Adipocyte (in vitro differentiated cells): ENCODE data around the gene TNS3.

Experiments used
- DNase-seq: peaks from one replicate; pipeline ENCODE4 v3.0.0-alpha.2; 2015; ENCODE audit warnings: low read depth
- H3K27me3 ChIP-seq: replicated peaks from 2 replicates; pipeline ENCODE4 v1.7.0; 2013; ENCODE audit warnings: mild to moderate bottlenecking, low read length, moderate library complexity; ENCODE audit not compliant: control insufficient read depth, insufficient read depth
- H3K36me3 ChIP-seq: 2 replicates; pipeline ENCODE4 v1.7.0; 2013; ENCODE audit warnings: low read length, mild to moderate bottlenecking, moderate library complexity; ENCODE audit not compliant: control insufficient read depth, insufficient read depth, severe bottlenecking
- H3K4me1 ChIP-seq: 2 replicates; pipeline ENCODE4 v1.7.0; 2013; ENCODE audit warnings: mild to moderate bottlenecking, low read length, moderate library complexity; ENCODE audit not compliant: control insufficient read depth, insufficient read depth
- H3K4me3 ChIP-seq: 2 replicates; pipeline ENCODE4 v1.7.0; 2013; ENCODE audit warnings: mild to moderate bottlenecking, low read length, moderate library complexity
- H3K9ac ChIP-seq: 2 replicates; pipeline ENCODE4 v1.7.0; 2013; ENCODE audit warnings: mild to moderate bottlenecking, low read length, moderate library complexity
- H3K9me3 ChIP-seq: 2 replicates; pipeline ENCODE4 v1.7.0; 2013; ENCODE audit warnings: mild to moderate bottlenecking, low read length, moderate library complexity; ENCODE audit not compliant: control insufficient read depth

The TNS3 gene

GRCh38 chr7:47570649-47571050, 11.3 kb downstream of the TNS3 start:
- no peaks in the 10 kb centered on the region for H3K9me3 ChIP-seq
- peaks cover 40% of the 10 kb centered on the region for H3K4me1 ChIP-seq
- peak overlapping the region; percentile 44 for H3K9ac ChIP-seq
- H3K4me3 ChIP-seq = no peak overlapping the region
- H3K27me3 ChIP-seq = no peaks in the 10 kb centered on the region
- no peaks in the 10 kb centered on the region for H3K36me3 ChIP-seq
- DNase-seq = peak; percentile 60

GRCh38 chr7:47568547-47568946, 13.4 kb downstream of the TNS3 start:
- Histone ChIP-seq H3K4me1 (peaks cover 25% of the 10 kb centered on the region), H3K27me3 (no peaks in the 10 kb centered on the region), H3K4me3 (no peak overlapping the region), H3K36me3 (no peaks in the 10 kb centered on the region), H3K9ac (no peak overlapping the region), H3K9me3 (no peaks in the 10 kb centered on the region)
- no peak for DNase-seq

DNA sequence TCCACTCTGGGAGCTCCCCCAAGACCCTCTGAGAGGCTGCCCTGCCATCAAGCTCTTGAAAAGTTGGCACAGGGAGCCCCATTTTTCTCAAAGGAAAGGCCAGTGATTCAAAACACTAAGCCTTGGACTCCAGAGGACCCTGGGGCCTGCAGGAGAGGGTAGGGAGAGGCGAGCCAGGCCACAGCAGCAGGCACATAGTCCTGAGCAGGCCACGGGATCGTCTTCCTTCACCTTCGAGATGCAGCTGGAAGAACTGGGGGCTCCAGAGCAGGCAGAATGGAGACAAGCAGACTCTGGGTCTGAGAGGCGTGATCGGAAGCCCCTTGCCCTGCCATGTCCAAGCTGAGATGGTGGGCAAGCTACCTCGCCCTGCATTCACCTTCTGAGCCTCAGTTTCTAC, 13.9 kb downstream of the TNS3 start:
- Histone ChIP-seq H3K9me3 (no peaks in the 10 kb centered on the region), H3K36me3 (no peaks in the 10 kb centered on the region), H3K27me3 (no peaks in the 10 kb centered on the region), H3K4me1 (peaks cover 20% of the 10 kb centered on the region), H3K9ac (no peak overlapping the region), H3K4me3 (no peak overlapping the region)
- no peak for DNase-seq

- Histone ChIP-seq H3K9me3 (no peaks in the 10 kb centered on the region), H3K4me3 (no peak overlapping the region)
- no peak for DNase-seq
Observed at GRCh38 chr7:47565640-47566250, 16.2 kb downstream of the TNS3 start.

GRCh38 chr7:47563521-47563920, 18.4 kb downstream of the TNS3 start:
- DNase-seq = no peak
- no peaks in the 10 kb centered on the region for H3K27me3 ChIP-seq
- no peaks in the 10 kb centered on the region for H3K9me3 ChIP-seq
- H3K36me3 ChIP-seq = no peaks in the 10 kb centered on the region
- H3K9ac ChIP-seq = no peak overlapping the region
- no peak overlapping the region for H3K4me3 ChIP-seq
- no peaks in the 10 kb centered on the region for H3K4me1 ChIP-seq

More at GRCh38 chr7:47565640-47566250, 16.2 kb downstream of the TNS3 start:
- Histone ChIP-seq H3K4me1 (peaks cover 7% of the 10 kb centered on the region), H3K27me3 (no peaks in the 10 kb centered on the region), H3K36me3 (no peaks in the 10 kb centered on the region), H3K9ac (no peak overlapping the region)

- H3K9me3 ChIP-seq = no peaks in the 10 kb centered on the region
- H3K27me3 ChIP-seq = no peaks in the 10 kb centered on the region
- no peak overlapping the region for H3K9ac ChIP-seq
- DNase-seq = no peak
- H3K4me3 ChIP-seq = no peak overlapping the region
- H3K36me3 ChIP-seq = no peaks in the 10 kb centered on the region
- peaks cover 14% of the 10 kb centered on the region for H3K4me1 ChIP-seq
Observed at GRCh38 chr7:47561715-47562446, 20.0 kb downstream of the TNS3 start.

- Histone ChIP-seq H3K9ac (no peak overlapping the region), H3K27me3 (no peaks in the 10 kb centered on the region), H3K36me3 (no peaks in the 10 kb centered on the region), H3K4me3 (no peak overlapping the region), H3K9me3 (no peaks in the 10 kb centered on the region), H3K4me1 (peaks cover 21% of the 10 kb centered on the region)
- no peak for DNase-seq
Observed at GRCh38 chr7:47559306-47560220, 22.3 kb downstream of the TNS3 start.

DNA sequence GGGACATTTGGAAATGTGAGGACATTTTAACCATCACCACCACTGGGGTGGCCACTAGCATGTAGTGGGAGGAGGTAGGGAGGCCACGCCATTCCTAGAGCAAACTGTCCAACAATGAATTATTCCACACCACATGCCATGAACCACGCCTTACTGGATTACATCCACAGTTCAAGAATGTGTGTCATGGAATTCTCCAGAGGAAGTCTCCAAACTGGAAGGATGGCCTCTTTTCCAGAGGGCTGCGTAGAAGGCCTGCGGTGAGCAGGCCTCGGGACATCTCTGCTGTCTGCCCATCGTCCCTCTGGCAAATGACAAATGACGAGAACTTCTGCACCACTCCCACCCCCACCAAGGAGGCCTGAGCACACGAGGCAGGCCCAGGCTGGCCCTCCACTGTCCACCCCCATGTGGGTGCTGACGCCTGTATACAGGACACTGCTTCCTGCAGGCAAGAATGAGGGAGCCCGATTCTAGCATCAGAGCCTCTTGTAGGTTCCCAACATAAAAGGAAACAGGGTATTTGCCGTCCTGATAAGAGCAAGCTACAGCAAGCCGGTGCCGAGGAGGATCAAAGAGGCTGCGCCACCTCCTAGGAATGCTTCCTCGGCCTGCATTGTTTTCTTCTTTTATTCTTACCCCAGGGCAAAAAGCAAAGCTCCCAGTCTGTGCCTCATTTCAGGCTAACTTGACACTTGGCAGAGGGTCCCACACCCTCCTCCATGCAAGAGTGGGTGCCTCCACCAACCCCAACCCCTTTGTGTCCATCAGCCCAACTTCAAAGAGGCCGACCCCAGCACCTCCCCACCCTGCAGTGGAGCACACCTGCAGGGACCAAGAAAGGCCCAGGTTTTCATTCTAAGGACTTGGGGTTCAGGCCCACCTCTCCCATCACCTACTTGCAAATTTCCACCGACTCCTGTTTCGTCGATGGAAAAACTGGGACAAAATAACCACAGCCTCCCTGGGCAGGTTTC, 23.9 kb downstream of the TNS3 start:
- Histone ChIP-seq H3K9ac (peak overlapping the region; percentile 30), H3K4me3 (no peak overlapping the region), H3K27me3 (no peaks in the 10 kb centered on the region), H3K4me1 (peaks cover 28% of the 10 kb centered on the region), H3K36me3 (no peaks in the 10 kb centered on the region), H3K9me3 (no peaks in the 10 kb centered on the region)
- no peak for DNase-seq

GRCh38 chr7:47557317-47557693, 24.6 kb downstream of the TNS3 start:
- Histone ChIP-seq H3K4me3 (no peak overlapping the region), H3K4me1 (peaks cover 35% of the 10 kb centered on the region), H3K9ac (no peak overlapping the region), H3K36me3 (no peaks in the 10 kb centered on the region), H3K9me3 (no peaks in the 10 kb centered on the region), H3K27me3 (no peaks in the 10 kb centered on the region)
- no peak for DNase-seq

DNA sequence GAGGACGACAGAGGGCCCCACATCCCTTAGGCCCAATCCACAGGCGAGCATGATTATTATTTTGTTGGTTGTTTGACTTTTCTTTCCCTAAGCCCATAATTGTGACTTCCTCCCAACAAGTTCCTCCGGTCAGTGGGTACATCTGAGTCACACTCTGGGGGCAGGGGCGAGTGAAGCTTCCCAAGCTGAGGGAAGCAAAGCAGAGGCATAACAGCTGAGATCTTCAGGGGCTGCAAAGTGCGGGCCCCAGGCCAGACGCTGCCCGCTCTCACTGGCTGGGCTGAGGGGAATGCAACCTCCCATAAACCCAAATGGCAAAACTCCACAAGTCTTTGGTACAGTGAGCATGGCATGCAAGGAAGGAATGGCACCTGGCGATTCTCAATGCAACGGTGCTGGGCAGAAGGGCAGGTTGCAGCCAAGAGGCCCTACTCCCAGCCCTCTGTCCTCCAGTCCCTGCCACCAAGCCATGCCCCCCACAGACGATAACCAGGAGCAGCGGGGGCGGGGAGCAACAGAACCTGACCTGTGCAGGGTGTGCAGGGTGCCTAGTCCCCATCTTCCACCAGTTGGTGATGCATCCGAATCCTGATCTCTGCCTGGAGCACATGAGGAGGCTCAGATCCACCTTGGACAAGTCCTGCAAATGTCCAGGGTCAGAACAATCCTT, 25.3 kb downstream of the TNS3 start:
- H3K36me3 ChIP-seq = no peaks in the 10 kb centered on the region
- DNase-seq = no peak
- no peaks in the 10 kb centered on the region for H3K9me3 ChIP-seq
- peaks cover 42% of the 10 kb centered on the region for H3K4me1 ChIP-seq
- H3K27me3 ChIP-seq = no peaks in the 10 kb centered on the region
- no peak overlapping the region for H3K9ac ChIP-seq
- H3K4me3 ChIP-seq = no peak overlapping the region
